ENCODE measurements around the gene MAFF.
"Not testable (repeated sequence)": the region's sequence is repeated elsewhere in the genome, so short reads cannot be mapped to it uniquely, and the experiment has no call there.

Gene MAFF

DNA sequence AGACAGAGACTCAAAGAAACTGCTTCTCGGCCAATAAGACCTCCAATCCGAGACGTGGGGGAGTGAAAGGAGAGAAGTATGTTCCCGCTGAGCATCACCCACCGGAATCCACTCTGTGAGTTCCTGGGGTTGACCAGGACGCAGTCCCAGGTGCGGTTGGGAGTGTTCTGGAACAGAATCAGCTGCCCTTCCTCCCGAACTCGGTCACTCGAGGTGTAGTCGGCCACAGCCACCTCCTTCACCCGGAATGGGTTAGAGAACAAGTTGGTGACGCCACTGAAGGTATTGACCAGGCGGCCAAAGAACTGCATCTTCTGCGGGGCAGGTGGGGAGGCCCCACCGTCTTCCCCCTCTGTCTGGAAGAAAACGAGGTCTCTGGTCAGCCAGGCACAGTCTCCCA, 32.7 kb upstream of the MAFF start:
- H3K9ac ChIP-seq (ENCODE audit: low read length in 2 of 2): no peak overlapping the region
- H3K9me3 ChIP-seq (ENCODE audit: control insufficient read depth in 2 of 2, low read length in 2 of 2): no peaks in the 10 kb centered on the region
- no peaks in the 10 kb centered on the region for H3K27me3 ChIP-seq (ENCODE audit: control insufficient read depth in 1 of 2, insufficient read depth in 2 of 2, low read length in 2 of 2)
- peaks cover 15% of the 10 kb centered on the region for H3K4me1 ChIP-seq (ENCODE audit: control insufficient read depth, insufficient read depth, low read length)
- no peak overlapping the region for H3K4me3 ChIP-seq (ENCODE audit: low read length in 2 of 2)
- H3K36me3 ChIP-seq (ENCODE audit: control insufficient read depth in 2 of 2, insufficient read depth in 2 of 2, low read length in 2 of 2): peaks cover 0 to 2% of the 10 kb centered on the region in 2 donors
- H3K27ac ChIP-seq (ENCODE audit: low read length): no peak overlapping the region

GRCh38 chr22:38170469-38170868, 31.3 kb upstream of the MAFF start:
- Histone ChIP-seq H3K36me3 (ENCODE audit: control insufficient read depth in 2 of 2, insufficient read depth in 2 of 2, low read length in 2 of 2) (peaks cover 0 to 2% of the 10 kb centered on the region in 2 donors), H3K4me1 (ENCODE audit: control insufficient read depth, insufficient read depth, low read length) (peaks cover 20% of the 10 kb centered on the region), H3K4me3 (ENCODE audit: low read length in 2 of 2) (no peak overlapping the region), H3K9me3 (ENCODE audit: control insufficient read depth in 2 of 2, low read length in 2 of 2) (no peaks in the 10 kb centered on the region), H3K27me3 (ENCODE audit: control insufficient read depth in 1 of 2, insufficient read depth in 2 of 2, low read length in 2 of 2) (no peaks in the 10 kb centered on the region), H3K9ac (ENCODE audit: low read length in 2 of 2) (no peak overlapping the region), H3K27ac (ENCODE audit: low read length) (no peak overlapping the region)

- no peak overlapping the region for H3K4me3 ChIP-seq (ENCODE audit: low read length in 2 of 2)
- no peak overlapping the region for H3K27ac ChIP-seq (ENCODE audit: low read length)
- H3K9ac ChIP-seq (ENCODE audit: low read length in 2 of 2): no peak overlapping the region
These were observed 29.6 kb upstream of the MAFF start for GRCh38 chr22:38171927-38172831.

GRCh38 chr22:38172832-38173640, 28.8 kb upstream of the MAFF start:
- no peaks in the 10 kb centered on the region for H3K36me3 ChIP-seq (ENCODE audit: control insufficient read depth in 2 of 2, insufficient read depth in 2 of 2, low read length in 2 of 2)
- no peak overlapping the region for H3K9ac ChIP-seq (ENCODE audit: low read length in 2 of 2)
- H3K27ac ChIP-seq (ENCODE audit: low read length): no peak overlapping the region
- H3K4me3 ChIP-seq (ENCODE audit: low read length in 2 of 2): no peak overlapping the region
- no peaks in the 10 kb centered on the region for H3K9me3 ChIP-seq (ENCODE audit: control insufficient read depth in 2 of 2, low read length in 2 of 2)
- H3K4me1 ChIP-seq (ENCODE audit: control insufficient read depth, insufficient read depth, low read length): peaks cover 20% of the 10 kb centered on the region
- H3K27me3 ChIP-seq (ENCODE audit: control insufficient read depth in 1 of 2, insufficient read depth in 2 of 2, low read length in 2 of 2): no peaks in the 10 kb centered on the region

More at GRCh38 chr22:38171927-38172831, 29.6 kb upstream of the MAFF start:
- peaks cover 22% of the 10 kb centered on the region for H3K4me1 ChIP-seq (ENCODE audit: control insufficient read depth, insufficient read depth, low read length)
- no peaks in the 10 kb centered on the region for H3K27me3 ChIP-seq (ENCODE audit: control insufficient read depth in 1 of 2, insufficient read depth in 2 of 2, low read length in 2 of 2)
- peaks cover 0 to 2% of the 10 kb centered on the region in 2 donors for H3K36me3 ChIP-seq (ENCODE audit: control insufficient read depth in 2 of 2, insufficient read depth in 2 of 2, low read length in 2 of 2)
- H3K9me3 ChIP-seq (ENCODE audit: control insufficient read depth in 2 of 2, low read length in 2 of 2): no peaks in the 10 kb centered on the region

DNA sequence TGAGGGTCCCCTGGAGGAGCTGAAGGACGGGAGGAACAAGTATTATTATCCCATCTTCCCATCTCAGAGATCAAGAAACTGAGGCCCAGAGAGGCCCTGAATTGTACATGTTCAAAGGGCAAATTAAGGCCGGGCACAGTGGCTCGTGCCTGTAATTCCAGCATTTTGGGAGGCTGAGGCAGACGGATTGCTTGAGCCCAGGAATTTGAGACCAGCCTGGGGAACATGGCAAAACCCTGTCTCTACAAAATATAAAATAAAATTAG, 28.2 kb upstream of the MAFF start:
- peaks cover 18% of the 10 kb centered on the region for H3K4me1 ChIP-seq (ENCODE audit: control insufficient read depth, insufficient read depth, low read length)
- no peaks in the 10 kb centered on the region for H3K27me3 ChIP-seq (ENCODE audit: control insufficient read depth in 1 of 2, insufficient read depth in 2 of 2, low read length in 2 of 2)
- no peaks in the 10 kb centered on the region for H3K36me3 ChIP-seq (ENCODE audit: control insufficient read depth in 2 of 2, insufficient read depth in 2 of 2, low read length in 2 of 2)
- no peak overlapping the region for H3K27ac ChIP-seq (ENCODE audit: low read length)
- H3K4me3 ChIP-seq (ENCODE audit: low read length in 2 of 2): no peak overlapping the region
- H3K9me3 ChIP-seq (ENCODE audit: control insufficient read depth in 2 of 2, low read length in 2 of 2): no peaks in the 10 kb centered on the region
- H3K9ac ChIP-seq (ENCODE audit: low read length in 2 of 2): no peak overlapping the region

GRCh38 chr22:38174626-38175025, 27.2 kb upstream of the MAFF start:
- no peak overlapping the region for H3K4me3 ChIP-seq (ENCODE audit: low read length in 2 of 2)
- no peak overlapping the region for H3K27ac ChIP-seq (ENCODE audit: low read length)
- H3K9ac ChIP-seq (ENCODE audit: low read length in 2 of 2): no peak overlapping the region

DNA sequence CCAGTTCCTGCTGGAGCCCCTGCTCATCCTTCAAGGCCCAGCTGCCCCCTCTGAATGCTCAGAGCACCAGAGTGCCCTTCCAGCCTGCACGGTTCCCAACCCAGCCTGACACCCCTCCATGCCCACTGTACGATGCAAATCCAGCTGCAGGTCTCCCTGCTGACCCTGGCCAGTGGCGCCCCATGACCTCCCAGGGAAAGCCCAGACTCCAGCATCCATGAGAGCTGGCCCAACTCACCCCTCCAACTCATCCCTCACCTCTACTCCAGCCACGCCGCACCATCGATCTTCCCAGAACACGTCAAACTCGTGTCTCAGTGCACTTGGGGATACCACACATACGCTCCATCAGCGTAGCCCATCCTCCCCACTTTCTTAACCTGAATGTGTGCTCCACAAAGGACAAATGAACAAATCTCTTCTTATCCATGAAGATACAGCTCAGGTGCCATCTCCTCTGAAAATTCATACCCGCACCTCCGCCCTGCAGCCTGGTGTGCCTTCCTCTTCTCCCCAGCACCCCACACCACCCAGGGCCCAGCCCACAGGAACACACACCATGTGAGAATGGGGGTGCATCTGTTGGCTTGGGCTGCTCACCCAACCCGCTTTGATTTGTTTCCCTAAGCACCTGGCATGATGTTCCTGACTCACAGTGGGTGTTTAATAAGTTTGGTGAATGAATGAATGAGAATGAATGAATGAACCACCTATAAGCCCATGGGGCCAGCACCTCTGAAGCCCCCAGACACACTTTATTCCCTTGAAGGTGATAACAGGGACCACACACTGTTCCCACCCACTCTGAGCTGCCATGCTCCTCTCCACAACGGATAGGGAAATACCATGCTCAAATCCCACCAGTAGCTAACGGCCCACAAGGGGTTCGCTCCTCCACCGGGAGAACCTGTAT, 26.3 kb upstream of the MAFF start:
- Histone ChIP-seq H3K27me3 (ENCODE audit: control insufficient read depth in 1 of 2, insufficient read depth in 2 of 2, low read length in 2 of 2) (no peaks in the 10 kb centered on the region), H3K9ac (ENCODE audit: low read length in 2 of 2) (no peak overlapping the region), H3K36me3 (ENCODE audit: control insufficient read depth in 2 of 2, insufficient read depth in 2 of 2, low read length in 2 of 2) (no peaks in the 10 kb centered on the region), H3K4me1 (ENCODE audit: control insufficient read depth, insufficient read depth, low read length) (peaks cover 20% of the 10 kb centered on the region), H3K27ac (ENCODE audit: low read length) (no peak overlapping the region), H3K9me3 (ENCODE audit: control insufficient read depth in 2 of 2, low read length in 2 of 2) (no peaks in the 10 kb centered on the region), H3K4me3 (ENCODE audit: low read length in 2 of 2) (no peak overlapping the region)

More at GRCh38 chr22:38174626-38175025, 27.2 kb upstream of the MAFF start:
- H3K36me3 ChIP-seq (ENCODE audit: control insufficient read depth in 2 of 2, insufficient read depth in 2 of 2, low read length in 2 of 2): no peaks in the 10 kb centered on the region
- H3K4me1 ChIP-seq (ENCODE audit: control insufficient read depth, insufficient read depth, low read length): peaks cover 18% of the 10 kb centered on the region
- H3K27me3 ChIP-seq (ENCODE audit: control insufficient read depth in 1 of 2, insufficient read depth in 2 of 2, low read length in 2 of 2): no peaks in the 10 kb centered on the region
- no peaks in the 10 kb centered on the region for H3K9me3 ChIP-seq (ENCODE audit: control insufficient read depth in 2 of 2, low read length in 2 of 2)

DNA sequence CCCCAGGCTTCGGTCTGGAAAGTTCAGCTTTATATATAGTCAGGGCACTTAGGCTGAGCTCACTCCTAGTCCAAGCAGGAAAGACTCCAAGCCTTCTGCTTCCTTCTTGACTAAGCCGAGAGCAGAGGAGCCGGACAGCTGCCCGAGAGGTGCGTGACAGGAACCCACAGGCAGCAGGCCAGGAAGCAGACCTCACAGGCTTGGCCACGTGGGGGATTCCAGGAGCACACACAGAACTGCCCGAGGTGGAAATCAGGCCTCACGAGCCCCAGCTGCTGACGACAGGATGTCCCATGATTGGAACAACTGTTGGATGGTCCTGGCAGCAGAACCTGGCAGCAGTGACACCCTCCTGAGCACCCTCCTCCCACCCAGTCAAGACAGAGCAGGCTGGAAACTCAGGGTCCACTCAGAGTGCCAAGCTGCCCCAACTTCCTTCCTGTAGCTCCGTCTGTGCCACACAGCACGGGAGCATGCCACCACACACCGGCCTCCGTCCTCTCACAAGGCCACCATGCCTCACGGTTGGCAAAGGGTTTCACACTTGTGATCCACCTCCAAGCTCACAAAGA, 25.5 kb upstream of the MAFF start:
- H3K27me3 ChIP-seq (ENCODE audit: control insufficient read depth in 1 of 2, insufficient read depth in 2 of 2, low read length in 2 of 2): no peaks in the 10 kb centered on the region
- peaks cover 28% of the 10 kb centered on the region for H3K4me1 ChIP-seq (ENCODE audit: control insufficient read depth, insufficient read depth, low read length)
- H3K9ac ChIP-seq (ENCODE audit: low read length in 2 of 2): no peak overlapping the region

GRCh38 chr22:38177044-38177443, 24.8 kb upstream of the MAFF start:
- Histone ChIP-seq H3K27ac (ENCODE audit: low read length) (no peak overlapping the region), H3K4me3 (ENCODE audit: low read length in 2 of 2) (no peak overlapping the region)

More for the DNA sequence above, 25.5 kb upstream of the MAFF start:
- Histone ChIP-seq H3K9me3 (ENCODE audit: control insufficient read depth in 2 of 2, low read length in 2 of 2) (no peaks in the 10 kb centered on the region), H3K4me3 (ENCODE audit: low read length in 2 of 2) (no peak overlapping the region), H3K27ac (ENCODE audit: low read length) (no peak overlapping the region), H3K36me3 (ENCODE audit: control insufficient read depth in 2 of 2, insufficient read depth in 2 of 2, low read length in 2 of 2) (no peaks in the 10 kb centered on the region)

DNA sequence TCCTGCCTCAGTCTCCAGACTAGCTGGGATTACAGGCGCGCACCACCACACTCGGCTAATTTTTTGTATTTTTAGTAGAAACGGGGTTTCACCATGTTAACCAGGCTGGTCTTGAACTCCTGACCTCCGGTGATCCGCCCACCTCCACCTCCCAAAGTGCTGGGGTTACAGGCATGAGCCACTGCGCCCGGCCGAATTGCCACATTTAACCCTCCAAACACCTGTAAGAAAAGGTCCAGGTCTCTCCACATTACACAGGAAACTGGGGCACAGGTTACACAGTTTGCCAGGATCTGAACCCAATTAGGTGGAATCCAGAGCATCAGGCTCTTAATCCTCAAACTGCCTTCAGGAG, 24.2 kb upstream of the MAFF start:
- not testable (repeated sequence) for H3K9me3 ChIP-seq (ENCODE audit: control insufficient read depth in 2 of 2, low read length in 2 of 2); H3K4me3 ChIP-seq (ENCODE audit: low read length in 2 of 2); H3K27me3 ChIP-seq (ENCODE audit: control insufficient read depth in 1 of 2, insufficient read depth in 2 of 2, low read length in 2 of 2); H3K36me3 ChIP-seq (ENCODE audit: control insufficient read depth in 2 of 2, insufficient read depth in 2 of 2, low read length in 2 of 2)
- Histone ChIP-seq H3K9ac (ENCODE audit: low read length in 2 of 2) (peak overlapping the region; percentile 16 to 51), H3K4me1 (ENCODE audit: control insufficient read depth, insufficient read depth, low read length) (peaks cover 30% of the 10 kb centered on the region), H3K27ac (ENCODE audit: low read length) (peak overlapping the region; percentile 66)

More at GRCh38 chr22:38177044-38177443, 24.8 kb upstream of the MAFF start:
- Histone ChIP-seq H3K4me1 (ENCODE audit: control insufficient read depth, insufficient read depth, low read length) (peaks cover 30% of the 10 kb centered on the region), H3K36me3 (ENCODE audit: control insufficient read depth in 2 of 2, insufficient read depth in 2 of 2, low read length in 2 of 2) (no peaks in the 10 kb centered on the region), H3K9me3 (ENCODE audit: control insufficient read depth in 2 of 2, low read length in 2 of 2) (no peaks in the 10 kb centered on the region), H3K9ac (ENCODE audit: low read length in 2 of 2) (no peak overlapping the region), H3K27me3 (ENCODE audit: control insufficient read depth in 1 of 2, insufficient read depth in 2 of 2, low read length in 2 of 2) (no peaks in the 10 kb centered on the region)

All from stomach smooth muscle (tissue), 2 donors.